Germinal center (tissue), 1 donor: ENCODE measurements around the gene CDK1.
A peak's percentile ranks its signal among the peaks of the same experiment; 100 is the strongest.

Experiments
- DNase-seq: peaks from one replicate; pipeline ENCODE4 v3.0.0; 2012; ENCODE audit warnings: mixed read lengths, low spot score

Gene CDK1

DNA sequence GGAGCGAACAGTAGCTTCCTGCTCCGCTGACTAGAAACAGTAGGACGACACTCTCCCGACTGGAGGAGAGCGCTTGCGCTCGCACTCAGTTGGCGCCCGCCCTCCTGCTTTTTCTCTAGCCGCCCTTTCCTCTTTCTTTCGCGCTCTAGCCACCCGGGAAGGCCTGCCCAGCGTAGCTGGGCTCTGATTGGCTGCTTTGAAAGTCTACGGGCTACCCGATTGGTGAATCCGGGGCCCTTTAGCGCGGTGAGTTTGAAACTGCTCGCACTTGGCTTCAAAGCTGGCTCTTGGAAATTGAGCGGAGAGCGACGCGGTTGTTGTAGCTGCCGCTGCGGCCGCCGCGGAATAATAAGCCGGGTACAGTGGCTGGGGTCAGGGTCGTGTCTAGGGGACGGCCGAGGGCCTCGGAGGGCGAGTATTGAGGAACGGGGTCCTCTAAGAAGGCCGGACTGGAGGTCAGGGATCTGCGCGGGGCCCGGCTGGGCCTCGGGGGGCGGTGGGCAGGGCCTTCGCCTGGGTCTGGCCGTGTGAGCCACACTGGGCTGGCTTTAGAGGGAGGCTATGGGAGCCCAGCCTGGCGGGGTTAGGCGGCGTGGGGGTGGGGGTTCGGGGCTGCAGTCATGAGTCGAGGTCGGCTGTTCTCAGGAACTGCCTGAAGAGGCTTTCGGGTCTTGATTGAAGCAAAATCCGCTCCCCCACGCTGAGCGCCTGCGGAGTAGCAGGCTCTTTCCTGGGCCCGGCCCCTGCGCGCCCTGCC, at the start of gene CDK1:
CDK1 (plus strand) TSS at position 265 of the 757 bp plus-strand sequence. CDS start 1,688 bp downstream, outside the sequence.
- peak; percentile 99 for DNase-seq

GRCh38 chr10:60729106-60729505, 49.2 kb upstream of the CDK1 start:
- DNase-seq: peak; percentile 10

DNA sequence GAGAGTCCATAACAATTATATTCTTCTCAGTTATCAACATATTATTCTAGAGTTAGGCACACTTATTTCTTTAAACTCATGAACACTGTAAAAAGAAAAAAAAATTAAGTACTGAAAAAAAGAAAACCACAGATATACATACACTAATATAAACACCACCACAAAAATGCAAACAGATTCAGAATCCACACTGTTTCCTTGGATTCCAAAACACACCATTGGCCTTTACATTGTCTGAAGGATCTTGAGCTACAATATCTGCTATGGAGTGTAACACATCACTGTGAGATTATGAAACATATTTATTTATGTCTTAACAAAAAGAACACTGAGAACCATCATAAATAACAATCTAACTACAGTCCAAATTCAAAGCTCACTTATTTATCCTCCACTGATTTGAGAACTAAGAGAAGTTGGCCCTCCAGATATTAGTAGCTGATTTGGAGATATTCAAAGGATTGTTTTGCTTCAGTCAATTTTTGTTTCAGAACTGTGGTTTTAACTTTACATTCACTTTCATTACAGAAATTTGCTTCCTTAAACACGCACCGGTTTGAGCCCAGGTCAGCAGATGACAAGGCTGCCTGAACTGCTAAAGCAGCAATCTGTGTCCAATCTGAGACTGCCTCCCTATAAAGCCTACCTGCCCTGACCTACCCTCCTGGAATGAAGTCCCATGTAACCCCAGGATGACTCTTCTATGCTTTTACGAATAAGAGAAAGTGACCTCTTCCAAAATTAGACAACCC, 47.0 kb upstream of the CDK1 start:
- peak; percentile 38 for DNase-seq

DNA sequence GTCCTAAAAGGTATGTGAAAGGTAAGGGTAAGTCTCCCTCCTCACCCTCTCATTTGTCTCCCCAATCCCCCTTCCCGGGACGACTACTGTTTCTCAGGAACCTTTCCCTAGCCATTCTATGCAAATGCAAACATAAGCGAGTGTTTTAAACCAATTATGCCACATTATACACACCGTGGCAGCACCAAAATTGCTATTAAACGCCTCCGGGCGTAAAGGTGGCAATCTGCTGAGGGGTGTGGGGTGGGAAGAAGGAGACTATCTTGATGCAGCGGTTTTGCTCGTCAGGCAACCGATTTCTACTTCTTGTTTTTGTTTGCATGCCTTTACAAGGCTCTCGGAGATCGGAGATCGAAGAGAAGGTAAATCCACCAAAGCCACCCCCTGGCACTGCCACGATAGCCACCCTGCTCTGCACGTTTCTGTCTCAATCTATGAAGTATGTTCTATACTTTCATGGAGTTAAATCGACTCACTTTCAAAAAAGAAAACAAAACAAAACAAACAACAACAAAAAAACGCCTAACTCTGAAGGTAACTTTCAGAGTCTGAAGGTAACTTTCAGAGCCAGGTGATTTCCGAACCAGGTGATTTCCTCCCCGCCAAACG, 46.0 kb upstream of the CDK1 start:
- peak; percentile 53 for DNase-seq

GRCh38 chr10:60732807-60733516, 45.3 kb upstream of the CDK1 start:
- DNase-seq: peak; percentile 14

- peak; percentile 73 for DNase-seq
These were observed 44.8 kb upstream of the CDK1 start for GRCh38 chr10:60733517-60733822.

DNA sequence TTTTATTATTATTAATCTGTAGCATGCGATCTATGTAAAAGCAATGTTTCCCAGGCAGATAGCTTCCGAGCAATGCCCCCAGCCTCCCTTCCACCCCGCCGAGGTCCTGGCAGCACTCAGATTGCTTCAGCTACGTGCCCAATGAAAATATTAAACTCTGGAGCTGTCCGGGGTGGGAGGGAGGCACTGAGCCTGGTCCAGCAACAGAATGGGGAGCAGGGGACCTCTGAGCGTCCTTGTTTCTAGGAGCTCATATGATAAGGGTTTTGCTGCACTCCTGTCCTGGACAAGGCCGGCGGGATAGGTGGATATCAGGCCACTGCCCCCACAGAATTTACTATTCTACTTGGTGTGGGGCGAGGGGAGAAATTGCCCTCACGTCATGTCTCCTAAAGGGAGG, 44.5 kb upstream of the CDK1 start:
- DNase-seq: no peak

GRCh38 chr10:60734226-60734625, 44.1 kb upstream of the CDK1 start:
- no peak for DNase-seq

DNA sequence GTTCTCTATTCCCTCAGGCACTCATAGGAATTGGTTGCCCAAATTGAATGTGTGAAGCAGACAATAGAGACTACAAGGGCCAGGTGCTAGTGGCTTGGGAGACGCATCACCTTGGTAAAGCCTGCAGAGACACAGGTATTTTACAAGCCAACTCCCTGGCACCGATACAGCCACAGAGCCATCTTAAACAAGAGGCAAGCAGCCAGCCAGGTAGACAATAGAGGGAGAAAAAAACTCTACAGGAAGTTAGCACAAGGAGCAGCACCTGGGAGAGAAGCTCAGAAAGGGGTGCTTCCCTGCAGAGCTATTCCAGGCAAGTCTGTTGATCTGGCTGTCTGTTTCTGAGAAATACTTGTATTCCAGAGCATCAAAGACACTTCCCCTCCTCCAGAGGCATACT, 43.0 kb upstream of the CDK1 start:
- no peak for DNase-seq

DNA sequence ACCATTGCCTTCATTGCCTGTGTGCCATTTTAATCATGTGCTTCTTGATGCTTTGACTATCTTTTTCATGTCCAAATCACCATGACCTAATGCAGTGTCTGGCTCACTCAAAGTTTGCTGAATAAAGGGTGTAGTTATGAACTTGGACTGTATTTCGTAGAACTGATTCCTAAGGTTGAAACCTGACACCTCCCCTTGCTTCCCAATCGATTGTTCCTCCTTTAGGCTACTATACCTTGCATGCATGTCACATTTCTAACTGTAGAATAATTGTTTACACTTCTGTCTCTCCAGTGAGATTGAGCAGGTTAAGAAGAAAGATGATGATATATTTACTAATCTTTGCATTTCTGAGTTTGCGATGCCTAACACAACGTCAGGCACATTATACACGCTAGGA, 41.0 kb upstream of the CDK1 start:
- DNase-seq: no peak

DNA sequence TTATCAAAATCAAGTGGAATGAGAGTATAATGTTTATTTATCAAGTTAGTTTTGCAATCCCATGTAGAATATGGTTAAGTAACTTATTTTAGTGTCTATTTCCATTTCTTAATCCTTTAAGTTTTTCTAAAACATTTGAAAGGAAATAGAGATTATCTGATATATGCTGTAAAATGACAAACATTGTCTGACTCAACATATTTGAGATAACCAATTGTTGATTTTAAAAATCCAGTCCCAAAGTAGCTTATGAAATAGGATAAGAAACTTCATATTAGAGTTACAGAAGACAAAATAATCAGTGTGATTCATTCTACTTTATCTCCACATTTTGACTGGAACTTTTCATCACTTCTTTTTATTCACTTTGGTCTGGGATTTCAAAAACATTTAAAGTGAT, 38.7 kb upstream of the CDK1 start:
- no peak for DNase-seq

- no peak for DNase-seq
These were observed 35.8 kb upstream of the CDK1 start for GRCh38 chr10:60742512-60742911.

GRCh38 chr10:60747817-60748469, 30.3 kb upstream of the CDK1 start:
- DNase-seq: no peak

DNA sequence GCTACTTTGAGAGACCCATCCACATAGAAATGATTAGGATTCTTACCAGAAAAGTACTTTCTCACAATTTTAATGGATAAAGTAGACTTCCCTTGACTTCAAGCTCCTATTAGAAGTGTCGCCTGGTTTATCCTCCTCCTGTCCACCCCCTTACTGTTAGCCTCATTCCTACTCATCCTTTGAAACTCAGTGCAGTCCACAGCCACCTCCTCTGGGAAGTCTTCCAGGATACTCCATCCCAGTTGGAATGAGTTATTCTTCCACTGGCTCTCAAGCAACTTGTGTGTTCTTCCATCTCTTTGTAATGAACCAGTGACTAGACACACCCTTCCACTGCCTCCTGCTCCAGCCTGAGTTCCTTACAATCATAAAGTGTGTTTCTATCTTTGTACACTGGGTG, 25.1 kb upstream of the CDK1 start:
- no peak for DNase-seq

GRCh38 chr10:60753817-60754216, 24.5 kb upstream of the CDK1 start:
- no peak for DNase-seq

- no peak for DNase-seq
These were observed 20.8 kb upstream of the CDK1 start for GRCh38 chr10:60757420-60757895.

DNA sequence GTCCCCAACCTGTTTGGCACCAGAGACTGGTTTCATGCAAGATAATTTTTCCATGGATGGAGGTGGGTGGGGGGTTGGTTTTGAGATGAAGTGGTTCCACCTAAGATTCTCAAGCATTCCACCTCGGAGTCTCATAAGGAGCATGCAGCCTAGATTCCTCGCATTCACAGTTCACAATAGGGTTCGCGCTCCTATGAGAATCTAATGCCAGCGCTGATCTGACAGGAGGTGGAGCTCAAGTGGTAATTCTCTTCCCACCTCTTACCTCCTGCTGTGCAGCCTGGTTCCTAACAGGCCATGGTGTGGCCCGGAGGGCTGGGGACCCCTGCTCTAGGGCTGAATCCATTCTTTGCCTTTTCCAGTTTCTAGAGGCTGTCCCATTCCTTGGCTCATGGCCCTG, 19.1 kb upstream of the CDK1 start:
- DNase-seq: no peak

- DNase-seq: no peak
These were observed 17.5 kb upstream of the CDK1 start for GRCh38 chr10:60760711-60761210.

DNA sequence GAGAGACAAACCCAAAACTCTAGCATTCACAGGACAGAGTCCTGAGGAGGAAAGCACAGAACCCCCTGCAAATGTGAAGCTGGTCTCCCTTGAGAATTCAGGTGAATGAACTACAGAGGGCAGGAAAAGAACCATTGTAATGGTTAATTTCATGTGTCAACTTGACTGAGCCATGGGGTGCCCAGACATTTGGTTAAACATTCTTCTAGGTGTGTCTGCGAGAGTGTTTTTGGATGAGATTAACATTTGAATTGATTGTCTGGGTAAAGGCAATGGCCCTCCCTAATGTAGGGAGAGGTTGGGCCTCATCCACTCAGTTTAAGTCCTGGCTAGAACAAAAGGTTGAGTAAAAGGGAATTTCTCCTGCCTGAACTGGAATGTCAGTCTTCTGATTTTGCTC, 15.7 kb upstream of the CDK1 start:
- DNase-seq: no peak

- DNase-seq: no peak
These were observed 10.9 kb upstream of the CDK1 start for GRCh38 chr10:60767424-60767823.

DNA sequence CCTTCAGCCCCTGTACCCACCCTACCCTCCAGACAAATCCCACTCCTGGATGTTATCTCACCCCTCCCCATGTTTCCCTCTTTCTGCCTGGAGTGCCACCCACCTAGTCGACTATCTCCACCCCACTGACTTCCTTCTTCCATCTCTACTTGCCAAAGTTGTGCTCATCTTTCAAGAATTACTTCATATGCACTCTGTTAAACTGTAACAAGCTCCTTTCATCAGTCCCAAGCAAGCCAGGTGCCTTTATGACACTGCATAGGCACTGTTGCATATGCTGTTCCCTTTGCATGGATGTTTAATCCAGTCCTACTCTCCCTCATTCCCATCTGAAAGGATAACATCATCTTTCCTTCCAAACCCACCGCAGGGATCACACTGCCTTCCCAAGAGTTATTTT, 8.9 kb upstream of the CDK1 start:
- no peak for DNase-seq

- no peak for DNase-seq
These were observed 523 bp upstream of the CDK1 start for GRCh38 chr10:60777696-60778213.
